NCI-H2227 (cell line): ENCODE measurements around the gene MTHFD1.
"Not testable (repeated sequence)": the region's sequence is repeated elsewhere in the genome, so short reads cannot be mapped to it uniquely, and the experiment has no call there.

Source experiments
- DNase-seq: peaks from one replicate; lab custom pipeline; 2025; ENCODE audit not compliant: unreplicated experiment; lab: John Stamatoyannopoulos, UW

The MTHFD1 gene

GRCh38 chr14:64387782-64388532 lies at the start of gene MTHFD1:
Gene MTHFD1, plus strand, starts transcription at chr14:64388353. Its CDS starts 75 bp downstream, at chr14:64388428.
- peak; percentile 99 for DNase-seq

DNA sequence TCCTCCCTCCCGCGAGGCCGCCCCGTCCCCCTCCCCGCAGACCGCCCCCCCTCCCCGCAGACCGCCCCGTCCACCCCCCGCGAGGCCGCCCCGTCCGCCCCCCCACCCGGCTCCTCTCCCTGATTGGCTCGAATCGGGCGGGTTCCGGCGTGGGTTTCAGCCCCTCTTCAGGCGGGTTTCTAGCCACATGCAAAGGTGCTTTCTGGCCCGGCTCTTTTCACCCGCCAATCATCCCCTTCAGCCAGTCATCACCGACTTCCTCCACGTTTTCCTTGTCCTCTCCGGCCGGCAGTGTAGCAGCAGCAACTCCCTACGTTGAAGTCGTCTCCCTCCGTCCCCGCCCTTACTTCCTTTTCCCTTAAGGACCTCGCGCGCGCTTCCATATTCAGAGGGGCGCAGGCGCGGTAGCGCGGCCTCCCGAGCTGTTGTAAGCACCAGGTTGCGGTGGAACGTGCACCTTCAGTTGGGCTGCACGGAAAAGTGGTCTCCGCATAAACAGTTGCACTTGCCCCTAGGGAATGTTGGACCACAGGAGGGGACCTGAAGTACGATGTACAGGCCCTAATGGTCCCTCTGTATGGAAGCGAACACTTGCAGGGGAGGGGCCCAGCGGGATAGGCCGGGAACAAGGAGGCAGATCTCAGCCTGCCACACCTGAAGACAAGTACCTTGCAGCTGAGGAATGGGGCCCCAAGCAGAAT lies 49.4 kb upstream of the MTHFD1 start:
- peak; percentile 98 for DNase-seq

GRCh38 chr14:64340560-64341196 lies 47.5 kb upstream of the MTHFD1 start:
- no peak for DNase-seq

GRCh38 chr14:64347748-64348147 lies 40.4 kb upstream of the MTHFD1 start:
- no peak for DNase-seq

DNA sequence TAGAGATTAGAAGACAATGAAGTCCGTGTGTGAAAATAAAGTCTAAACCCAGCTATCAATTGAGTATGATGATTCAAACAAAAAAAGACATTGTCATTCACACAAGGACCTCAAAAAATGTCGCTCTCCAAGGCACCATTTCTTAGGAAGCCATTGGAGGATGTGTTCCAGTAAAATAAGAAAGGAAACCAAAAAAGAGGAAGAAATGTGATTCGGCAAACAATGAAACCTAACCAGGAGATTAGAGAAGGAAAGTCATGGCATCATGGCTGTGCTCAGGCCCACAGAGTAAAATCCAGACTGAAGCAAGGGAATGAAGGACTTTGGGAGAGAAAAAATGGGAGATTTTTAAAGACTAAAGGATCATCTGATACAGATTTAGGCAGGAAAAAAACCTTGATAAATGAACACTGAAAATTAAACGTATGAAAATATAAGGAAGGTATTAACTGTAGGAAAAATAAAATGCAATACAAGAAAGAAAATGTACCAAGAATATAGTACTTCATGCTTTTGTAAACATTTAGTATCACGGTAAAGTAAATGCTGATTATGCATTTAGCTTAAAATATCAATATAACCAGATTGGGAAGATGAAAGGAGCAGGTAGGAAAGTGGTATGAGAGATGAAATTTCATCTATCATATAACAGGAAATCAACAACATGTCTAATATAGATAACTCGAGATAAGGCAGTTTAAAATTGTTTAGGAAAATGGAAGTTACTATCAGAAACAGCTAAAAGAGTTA lies 38.2 kb upstream of the MTHFD1 start:
- no peak for DNase-seq

DNA sequence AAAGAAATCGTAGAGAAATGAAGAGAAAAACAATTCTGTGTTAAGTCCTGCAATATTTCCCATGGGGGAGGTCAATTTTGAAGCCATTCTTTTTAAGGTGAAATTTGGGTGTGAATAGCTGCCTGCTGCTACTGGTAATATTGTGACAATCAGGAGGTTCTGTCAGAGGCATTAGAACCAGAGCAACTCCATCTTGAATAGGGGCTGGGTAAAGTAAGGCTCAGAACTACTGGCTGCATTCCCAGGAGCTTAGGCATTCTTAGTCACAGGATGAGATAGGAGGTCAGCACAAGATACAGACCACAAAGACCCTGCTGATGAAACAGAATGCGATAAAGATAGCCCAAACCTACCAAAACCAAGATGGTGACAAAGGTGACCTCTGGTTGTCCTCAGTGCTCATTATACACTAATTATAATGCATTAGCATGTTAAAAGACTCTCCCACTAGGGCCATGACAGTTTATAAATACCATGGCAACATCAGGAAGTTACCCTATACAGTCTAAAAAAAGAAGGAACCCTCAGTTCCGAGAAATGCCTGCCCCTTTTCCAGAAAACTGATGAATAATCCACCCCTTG lies 24.8 kb upstream of the MTHFD1 start:
- DNase-seq, result no peak

DNA sequence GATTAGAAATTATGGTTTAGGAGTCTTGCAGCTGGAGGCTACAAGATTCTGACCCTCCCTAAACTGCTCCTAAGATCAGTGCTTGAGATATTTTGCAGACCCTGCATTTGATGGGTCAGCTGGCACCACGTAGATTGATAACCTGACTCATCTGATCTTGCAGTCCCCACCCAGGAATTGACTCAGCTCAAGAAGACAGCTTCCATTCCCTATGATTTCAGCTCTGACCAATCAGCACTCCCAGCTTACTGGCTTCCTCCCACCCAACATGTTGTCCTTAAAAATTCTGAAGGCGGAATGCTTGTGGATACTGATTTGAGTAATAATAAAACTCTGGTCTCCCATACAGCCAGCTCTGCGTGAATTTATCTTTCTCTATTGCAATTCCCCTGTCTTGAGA lies 23.2 kb upstream of the MTHFD1 start:
- no peak for DNase-seq

DNA sequence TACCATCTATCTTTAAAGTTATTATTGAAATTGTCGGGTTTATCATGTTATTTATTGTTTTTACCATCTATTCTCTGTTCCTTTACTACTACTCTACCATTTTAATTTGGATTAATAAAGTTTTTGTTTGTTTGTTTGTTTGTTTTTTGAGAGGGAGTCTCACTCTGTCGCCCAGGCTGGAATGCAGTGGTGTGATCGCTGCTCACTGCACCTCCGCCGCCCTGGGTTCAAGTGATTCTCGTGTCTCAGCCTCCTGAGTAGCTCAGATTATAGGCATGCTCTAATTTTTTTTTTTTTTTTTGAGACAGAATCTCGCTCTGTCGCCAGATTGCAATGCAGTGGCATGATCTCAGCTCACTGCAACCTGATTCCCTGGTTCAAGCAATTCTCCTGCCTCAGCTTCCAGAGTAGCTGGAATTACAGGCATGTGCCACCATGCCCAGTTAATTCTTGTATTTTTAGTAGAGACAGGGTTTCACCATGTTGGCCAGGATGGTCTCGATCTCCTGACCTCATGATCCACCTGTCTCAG lies 22.7 kb upstream of the MTHFD1 start:
- not testable (repeated sequence) for DNase-seq

GRCh38 chr14:64369201-64369600 lies 19.0 kb upstream of the MTHFD1 start:
- no peak for DNase-seq

DNA sequence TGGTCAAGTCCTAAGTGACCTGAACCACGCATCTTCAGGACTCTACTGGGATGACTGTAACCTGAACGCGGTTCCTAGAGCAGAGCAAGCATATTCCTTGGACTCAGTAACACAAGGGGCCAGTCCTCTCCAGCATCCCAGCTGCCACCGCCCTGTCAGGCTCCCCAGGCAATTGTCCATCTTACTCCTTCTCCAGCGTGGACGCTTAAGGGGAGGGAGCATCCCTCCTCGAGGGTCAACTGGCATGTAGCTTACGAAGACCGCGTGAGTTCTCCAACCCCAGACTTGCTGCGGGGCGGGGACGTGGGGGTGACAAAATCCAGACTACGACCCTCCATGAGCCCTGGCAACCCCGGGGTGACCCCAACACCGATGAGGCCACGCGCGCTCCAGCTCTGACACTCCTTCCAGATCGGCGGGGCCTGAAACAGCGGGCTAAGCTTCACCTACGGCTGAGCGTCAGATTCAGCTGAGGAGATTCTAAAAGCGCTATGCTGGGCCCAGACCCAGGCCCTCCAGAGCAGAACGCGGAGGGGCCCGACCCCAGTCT lies 846 bp upstream of the MTHFD1 start:
- DNase-seq, result peak; percentile 71

GRCh38 chr14:64388533-64389285 lies 556 bp downstream of the MTHFD1 start:
- DNase-seq, result no peak

- no peak for DNase-seq
Measured at GRCh38 chr14:64391113-64391725, 3.1 kb downstream of the MTHFD1 start.

DNA sequence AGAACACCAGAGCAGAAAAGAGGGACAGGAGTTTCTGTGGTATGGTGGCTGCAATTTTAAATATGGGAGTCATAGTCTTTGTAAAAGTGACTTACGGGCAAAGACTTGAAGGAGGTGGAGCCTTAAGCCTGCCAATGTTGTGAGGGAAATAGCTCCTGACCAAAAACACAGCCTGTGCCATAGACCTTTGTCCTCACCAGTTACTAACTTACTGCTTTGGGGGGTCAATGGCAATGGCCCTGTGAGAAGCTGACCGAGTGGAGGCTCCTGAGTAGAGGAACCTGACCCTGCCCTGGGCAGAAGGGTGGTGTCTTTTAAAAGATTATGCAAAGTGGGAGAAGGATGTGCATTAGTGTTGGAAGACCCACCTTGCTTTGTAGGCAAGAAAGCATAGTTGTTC lies 3.8 kb downstream of the MTHFD1 start:
- DNase-seq, result no peak

DNA sequence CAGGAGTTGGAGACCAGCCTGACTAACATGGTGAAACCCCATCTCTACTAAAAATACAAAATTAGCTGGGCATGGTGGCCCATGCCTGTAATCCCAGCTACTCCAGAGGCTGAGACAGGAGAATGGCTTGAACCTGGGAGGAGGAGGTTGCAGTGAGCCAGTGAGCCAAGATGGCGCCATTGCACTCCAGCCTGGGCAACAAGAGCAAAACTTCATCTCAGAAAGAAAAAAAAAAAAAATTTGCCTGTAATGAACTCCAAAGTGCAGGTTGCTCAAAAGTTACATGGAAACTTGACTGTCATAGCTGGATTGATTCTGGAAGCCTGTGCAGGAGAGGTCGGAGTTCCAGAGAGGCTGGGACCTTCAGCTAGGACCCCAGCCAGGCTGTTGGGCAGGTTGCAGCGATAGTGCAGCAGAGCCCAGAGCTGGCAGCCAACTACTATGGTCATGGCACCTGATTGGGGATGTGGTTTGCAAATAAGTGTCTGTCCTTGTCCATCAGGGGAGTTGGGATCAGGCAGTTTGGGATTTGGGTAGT lies 5.1 kb downstream of the MTHFD1 start:
- DNase-seq, result not testable (repeated sequence)

DNA sequence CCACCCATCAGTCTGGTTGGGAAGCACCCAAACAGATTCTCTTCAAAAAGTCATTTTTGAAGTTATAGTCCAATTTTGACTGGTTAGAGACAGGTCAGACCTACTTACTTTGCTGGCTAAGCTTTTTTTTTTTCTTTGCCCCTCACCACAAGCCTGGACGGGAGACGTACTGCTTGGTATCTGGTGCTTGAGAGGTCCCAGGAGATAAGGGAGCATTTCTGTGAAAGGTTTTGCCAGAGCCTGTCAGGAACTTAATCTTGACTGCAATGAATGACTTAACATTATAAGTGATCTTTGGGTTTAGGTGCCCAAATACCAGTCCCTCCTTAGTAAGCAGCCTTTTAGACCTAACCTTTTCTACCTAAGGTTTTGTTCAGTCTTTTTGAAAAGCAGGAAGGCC lies 6.3 kb downstream of the MTHFD1 start:
- no peak for DNase-seq

DNA sequence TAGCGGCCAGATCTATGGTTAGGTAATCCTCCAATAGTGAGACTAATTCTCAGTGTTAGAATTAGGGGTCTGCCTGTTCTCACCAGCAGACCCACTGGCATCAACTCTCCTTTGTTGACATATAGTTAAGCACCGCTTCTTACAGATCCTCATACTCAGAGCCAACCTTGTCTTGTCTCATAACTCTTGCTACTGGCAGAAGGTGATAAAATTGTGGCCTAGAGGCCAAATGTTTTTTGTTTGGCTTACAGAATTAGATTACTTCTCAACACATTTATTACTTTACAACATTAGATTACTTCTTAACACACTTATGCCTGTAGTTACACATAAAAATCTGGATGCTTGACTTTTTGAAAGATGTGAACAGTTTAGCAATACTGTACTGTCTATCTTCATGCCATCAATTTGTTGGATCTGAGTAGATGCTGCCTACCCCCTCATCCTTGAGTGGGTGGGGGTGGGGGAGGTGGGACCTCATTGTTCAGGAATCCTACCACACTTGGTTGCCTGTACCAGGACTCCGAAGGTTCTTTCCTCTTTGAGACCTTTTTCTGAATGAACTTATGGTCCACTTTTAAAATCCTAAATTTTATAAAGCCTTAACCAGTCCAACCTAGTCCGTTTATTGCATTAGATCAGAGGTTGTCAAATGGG lies 7.0 kb downstream of the MTHFD1 start:
- DNase-seq, result no peak

DNA sequence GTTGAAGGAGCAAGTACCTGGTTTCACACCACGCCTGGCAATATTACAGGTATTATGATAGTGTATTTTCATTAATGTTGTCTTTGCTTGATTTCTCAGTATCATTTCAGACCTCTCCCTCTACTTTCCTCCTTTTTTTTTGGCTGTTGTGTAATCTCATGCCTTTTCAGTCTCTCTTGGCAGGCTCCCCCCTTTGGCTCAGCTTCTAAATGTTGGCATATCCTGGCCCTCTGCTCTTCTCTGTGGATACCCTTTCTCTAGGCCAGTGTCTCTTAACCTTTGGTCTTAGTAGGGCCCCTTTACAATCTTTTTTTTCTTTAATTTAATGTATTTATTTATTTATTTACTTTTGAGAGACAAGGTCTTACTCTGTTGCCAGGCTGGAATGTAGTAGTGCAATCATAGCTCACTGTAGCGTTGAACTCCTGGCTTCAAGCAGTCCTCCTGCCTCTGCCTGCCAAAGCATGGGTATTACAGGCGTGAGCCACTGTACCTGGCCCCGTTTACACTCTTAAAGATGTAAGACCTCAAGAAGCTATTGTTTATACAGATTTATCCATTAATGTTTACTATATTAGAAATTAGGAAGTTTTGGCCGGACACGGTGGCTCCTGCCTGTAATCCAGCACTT lies 12.8 kb downstream of the MTHFD1 start:
- no peak for DNase-seq

- DNase-seq, result no peak
Measured at GRCh38 chr14:64401949-64402348, 13.8 kb downstream of the MTHFD1 start.
